ENCODE results near the gene TMEM145.
"Not testable (repeated sequence)": the region's sequence is repeated elsewhere in the genome, so short reads cannot be mapped to it uniquely, and the experiment has no call there.

TMEM145 gene

DNA sequence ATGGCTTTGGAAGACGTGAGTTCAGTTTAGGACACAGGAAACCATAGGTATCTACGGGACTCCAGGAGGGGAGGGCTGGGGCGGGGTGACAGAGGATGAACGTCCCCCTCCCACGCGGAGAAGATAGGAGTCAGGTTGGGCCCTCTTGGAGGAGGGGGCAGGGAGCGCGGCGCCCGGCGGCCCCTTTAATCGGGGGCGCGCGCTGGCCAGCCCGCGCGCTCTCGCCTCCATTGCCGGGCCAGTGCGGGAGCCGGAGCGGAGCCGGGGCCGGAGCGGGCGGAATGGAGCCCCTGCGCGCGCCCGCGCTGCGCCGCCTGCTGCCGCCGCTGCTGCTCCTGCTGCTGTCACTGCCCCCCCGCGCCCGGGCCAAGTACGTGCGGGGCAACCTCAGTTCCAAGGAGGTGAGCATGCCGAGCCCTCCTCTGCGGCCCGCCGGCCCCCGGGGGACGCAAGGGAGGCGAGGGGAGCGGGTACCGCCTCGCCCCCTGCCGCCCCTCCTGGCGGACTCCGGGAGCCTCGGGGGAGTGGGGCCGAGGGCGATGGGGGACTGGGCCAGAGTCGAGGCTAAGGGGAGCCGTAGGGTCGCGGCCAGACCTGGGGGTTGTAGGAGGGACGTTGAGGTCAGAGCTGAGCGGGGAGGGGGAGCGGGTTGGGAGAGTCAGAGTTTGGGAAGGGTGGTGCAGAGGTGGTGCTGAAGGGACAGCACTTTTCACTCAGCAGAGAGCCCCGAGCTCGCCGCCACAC is at the start of gene TMEM145:
Gene TMEM145, plus strand, starts transcription at position 214 of the 744 bp plus-strand sequence. Its CDS starts 68 bp downstream, at position 282.
- no peak for DNase-seq (ENCODE audit: low read depth)

DNA sequence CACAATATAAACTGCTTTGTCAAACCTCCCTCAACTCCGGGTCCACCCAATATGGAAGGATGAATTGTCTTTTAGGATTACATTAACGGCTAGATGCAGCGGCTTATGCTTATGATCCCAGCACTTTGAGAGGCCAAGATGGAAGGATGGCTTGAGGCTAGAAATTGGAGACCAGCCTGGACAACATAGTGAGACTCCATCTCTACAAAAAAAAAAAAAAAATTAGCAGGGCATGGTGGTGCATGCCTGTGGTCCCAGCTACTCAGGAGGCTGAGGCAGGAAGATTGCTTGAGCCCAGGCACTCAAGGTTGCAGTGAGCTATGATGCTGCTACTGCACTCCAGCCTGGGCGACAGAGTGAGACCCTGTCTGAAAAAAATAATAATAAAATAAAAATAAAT is 47.0 kb upstream of the TMEM145 start:
- DNase-seq (ENCODE audit: low read depth), result not testable (repeated sequence)

DNA sequence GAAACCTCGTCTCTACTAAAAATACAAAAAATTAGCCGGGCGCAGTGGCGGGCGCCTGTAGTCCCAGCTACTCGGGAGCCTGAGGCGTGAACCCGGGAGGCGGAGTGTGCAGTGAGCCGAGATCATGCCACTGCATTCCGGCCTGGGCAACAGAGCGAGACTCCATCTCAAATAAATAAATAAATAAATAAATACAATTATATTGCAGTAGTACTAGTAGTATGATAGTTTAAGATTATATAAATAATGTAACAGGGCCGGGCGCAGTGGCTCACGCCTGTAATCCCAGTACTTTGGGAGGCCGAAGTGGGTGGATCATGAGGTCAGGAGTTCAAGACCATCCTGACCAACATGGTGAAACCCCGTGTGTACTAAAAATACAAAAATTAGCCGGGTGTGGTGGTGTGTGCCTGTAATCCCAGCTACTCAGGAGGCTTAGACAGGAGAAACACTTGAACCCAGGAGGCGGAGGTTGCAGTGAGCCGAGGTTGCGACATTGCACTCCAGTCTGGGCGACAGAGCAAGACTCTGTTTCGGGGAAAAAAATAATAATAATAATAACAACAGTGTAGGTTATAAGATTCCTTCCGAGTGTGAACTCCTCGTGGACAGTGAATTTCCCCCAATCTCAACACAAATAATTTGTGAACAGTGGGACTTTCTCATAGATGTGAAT is 46.0 kb upstream of the TMEM145 start:
- DNase-seq (ENCODE audit: low read depth), result not testable (repeated sequence)

DNA sequence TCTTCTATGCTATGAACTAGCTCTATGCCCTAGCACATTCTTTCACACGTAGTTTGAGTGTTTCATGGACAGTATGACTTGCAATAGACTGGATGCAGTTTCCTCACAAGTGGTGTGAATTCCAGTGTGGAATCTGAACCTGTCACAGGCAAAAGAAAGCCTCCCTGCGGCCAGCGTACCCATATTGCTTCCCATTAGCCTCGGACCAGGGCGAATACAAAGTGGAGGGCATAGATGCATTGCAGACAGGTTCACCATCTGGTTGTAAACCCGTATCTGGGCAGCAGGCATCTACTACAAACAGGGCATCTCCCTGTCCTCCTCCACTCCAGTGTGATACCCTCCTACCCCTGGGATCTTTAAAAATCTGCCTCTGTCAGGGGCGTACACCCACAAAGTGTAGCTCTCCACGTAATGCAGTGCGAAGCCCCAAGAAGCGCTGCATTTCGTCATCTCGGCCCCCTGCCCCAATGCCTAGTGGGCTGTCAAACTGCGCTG is 45.4 kb upstream of the TMEM145 start:
- DNase-seq (ENCODE audit: low read depth), result no peak

DNA sequence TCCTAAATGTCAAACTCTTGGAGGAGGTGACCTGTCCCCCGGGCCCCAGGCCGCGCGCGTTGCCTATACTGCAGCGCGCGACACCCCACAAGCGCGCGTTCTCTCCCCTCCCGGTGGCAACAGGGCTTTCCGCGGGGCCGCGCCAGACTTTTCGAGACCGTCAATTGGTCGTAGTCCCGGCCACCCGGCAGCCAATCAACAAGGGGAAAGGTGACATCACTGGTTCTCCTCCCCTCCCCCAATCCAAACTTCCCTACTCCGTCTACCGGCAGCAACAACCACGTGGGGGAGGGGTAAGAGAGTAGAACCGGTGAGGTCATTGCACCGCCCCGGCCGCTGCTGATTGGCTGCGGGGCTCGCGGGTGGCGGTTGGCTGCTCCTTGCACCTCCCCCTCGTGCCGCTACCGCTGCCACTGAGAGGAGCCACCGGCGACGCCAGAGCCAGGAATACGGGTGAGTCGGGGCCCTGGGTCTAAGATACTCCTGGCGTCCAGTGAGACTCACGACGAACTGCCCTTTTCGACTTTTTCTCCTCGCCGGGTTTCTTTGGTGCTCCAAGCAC is 44.9 kb upstream of the TMEM145 start:
- DNase-seq (ENCODE audit: low read depth), result peak; percentile 95

DNA sequence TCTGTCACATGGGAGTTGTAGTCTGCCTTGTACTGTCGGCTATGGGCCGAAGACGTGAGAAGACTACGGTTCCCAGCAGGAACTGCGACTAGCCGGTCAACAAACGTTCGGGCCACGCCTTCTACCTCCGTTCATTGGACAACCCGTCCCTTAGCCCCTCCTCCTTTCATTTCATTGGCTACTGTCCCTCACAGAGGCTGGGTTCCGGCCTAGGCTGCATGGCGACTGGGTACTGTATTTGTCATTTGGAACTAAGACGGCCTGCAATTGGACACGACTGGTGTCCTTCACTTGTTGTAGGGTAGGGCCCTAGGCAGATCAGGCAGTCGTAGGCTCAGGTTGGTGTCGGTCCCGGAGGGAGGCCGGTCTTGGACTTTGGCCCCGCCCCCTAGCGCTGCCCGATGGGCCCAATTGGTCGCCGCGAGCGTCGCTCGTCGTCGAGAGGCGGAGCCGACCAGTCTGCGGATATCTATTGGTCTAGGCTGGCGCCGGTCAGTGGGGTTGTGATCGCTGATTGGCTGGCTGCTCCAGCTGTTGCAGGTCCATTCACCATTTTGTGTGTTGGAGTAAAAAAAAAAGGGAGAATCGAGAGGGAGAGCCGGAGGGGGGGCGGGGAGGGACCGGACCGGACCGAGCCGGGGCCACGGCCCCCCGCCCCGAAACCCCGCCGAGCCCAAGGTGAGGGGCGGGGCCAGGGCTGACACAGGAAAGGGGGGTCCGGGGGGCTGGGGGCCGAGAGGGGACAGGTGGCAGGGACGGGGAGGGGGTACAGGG is 44.2 kb upstream of the TMEM145 start, which contains the start of gene CIC:
Gene CIC, plus strand, starts transcription at position 549 of the 774 bp plus-strand sequence. CDS start 2,532 bp downstream, outside the sequence.
- DNase-seq (ENCODE audit: low read depth), result peak; percentile 98

DNA sequence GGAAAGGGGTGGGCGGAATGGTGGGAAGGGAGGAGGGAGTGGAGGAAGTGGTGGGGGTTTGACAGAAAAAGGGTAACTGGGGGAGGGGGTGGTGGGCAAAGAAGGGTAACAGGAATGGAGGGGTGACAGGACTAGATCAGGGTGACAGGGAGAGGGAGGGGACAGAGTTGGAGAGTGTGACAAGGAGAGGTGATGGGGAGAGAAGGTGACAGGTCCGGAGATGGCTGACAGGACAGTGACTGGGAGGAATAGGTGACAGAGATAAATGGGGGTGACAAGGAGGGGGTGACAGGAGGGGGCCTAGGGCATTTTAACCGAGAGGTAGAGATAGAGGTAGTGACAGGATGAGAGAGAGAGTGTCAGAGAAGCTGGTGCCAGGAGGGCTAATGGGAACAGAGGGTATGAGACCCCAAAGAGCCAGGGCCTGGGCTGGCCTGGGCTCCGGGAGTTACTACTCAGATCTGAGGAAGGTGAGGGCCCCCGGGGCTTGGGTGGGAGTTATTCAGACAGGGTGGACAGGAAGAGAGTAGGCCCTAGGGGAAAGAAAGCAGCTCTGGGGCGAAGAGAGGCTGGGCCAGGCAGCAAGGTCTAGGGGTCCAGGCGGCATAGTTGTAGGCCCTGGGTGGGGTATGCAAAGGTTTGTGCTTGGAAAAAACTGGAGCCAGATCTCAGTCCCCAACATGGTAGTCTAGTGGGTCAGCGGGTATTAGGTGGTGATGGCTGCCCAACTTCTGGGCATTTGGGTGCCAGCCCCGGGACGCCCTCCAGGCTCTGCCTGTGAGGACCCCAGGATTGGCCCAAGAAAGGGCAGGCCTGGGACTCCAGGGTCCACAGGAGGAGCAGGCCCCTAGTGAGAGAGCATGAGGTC is 43.4 kb upstream of the TMEM145 start:
- no peak for DNase-seq (ENCODE audit: low read depth)

DNA sequence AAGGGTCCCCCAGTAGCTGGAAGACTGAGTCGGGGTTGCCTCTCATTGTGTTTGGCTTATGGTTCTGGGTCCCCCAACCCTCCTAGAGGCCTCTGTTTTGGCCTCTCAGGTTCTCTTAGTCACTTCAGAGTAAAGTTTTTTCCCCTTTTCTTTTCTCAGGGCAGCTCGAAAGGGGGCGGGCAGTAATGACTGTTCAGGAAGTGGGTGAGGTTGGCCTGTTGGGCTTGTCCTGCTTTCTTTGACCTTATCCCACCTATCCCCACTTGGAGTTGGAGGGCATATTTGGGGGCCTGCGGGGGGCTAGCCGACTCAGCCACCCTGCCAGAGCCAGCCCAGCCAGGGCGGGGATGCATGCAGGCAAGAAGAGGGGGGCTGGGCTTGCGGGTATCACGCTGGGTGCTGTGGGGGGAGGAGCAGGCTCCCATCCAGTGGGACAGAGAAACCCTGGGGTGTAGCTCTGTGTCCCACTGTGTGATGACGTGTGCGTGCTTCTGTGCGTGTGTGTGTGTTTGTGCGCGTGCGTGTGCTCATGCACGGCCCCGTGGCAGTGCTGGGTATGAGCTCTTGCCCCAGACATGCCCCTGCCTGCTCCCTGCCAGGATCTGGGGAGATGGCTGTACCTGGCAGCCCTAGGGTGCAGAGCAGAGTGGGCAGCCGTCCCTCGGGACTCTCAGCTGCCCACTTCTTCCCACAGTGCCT is 42.6 kb upstream of the TMEM145 start:
- DNase-seq (ENCODE audit: low read depth), result peak; percentile 42

DNA sequence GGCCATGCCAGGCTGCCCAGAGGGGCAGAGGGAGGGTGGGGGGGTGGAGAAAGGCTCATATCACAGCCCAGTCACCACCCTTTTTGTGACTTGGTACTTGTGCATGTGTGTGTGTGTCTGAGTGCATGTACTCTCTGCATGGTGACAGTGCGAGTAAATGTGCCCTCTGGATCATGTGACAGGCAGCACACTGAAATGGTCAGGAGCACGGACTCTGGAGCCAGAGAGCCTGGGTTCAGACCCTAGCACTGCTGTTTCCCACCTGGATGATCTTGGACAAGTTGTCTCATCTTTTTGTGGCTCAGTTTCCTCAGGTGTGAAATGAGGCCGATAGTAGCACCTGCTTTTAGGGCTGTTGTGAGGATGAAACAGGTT is 42.1 kb upstream of the TMEM145 start:
- no peak for DNase-seq (ENCODE audit: low read depth)

DNA sequence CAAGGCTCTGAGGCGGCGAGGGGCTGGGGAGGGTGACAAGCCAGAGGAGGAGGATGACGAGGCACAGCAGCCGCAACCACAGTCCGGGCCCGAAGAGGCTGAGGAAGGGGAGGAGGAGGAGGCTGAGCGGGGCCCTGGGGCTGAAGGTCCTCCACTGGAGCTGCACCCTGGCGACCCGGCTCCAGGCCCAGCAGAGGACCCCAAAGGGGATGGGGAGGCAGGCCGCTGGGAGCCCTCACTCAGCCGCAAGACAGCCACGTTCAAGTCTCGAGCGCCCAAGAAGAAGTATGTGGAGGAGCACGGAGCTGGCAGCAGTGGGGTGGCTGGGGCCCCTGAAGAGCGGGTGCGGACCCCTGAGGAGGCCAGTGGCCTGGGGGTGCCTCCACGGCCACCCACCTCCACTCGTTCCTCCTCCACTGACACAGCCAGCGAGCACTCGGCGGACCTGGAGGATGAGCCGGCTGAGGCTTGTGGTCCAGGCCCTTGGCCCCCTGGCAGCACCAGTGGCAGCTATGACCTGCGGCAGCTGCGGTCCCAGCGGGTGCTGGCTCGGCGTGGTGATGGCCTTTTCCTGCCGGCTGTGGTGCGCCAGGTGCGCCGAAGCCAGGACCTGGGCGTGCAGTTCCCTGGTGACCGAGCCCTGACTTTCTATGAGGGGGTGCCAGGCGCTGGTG is 41.1 kb upstream of the TMEM145 start:
- DNase-seq (ENCODE audit: low read depth), result no peak

DNA sequence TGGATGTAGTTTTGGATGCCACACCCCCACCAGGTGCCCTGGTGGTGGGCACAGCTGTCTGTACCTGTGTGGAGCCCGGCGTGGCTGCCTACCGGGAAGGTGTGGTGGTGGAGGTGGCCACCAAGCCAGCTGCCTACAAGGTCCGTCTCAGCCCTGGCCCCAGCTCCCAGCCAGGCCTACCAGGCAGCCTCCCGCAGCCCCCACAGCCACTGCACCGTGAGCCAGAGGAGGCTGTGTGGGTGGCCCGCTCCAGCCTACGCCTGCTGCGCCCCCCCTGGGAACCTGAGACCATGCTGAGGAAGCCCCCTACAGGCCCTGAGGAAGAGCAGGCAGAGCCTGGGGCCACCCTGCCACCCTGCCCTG is 40.6 kb upstream of the TMEM145 start:
- DNase-seq (ENCODE audit: low read depth), result no peak

DNA sequence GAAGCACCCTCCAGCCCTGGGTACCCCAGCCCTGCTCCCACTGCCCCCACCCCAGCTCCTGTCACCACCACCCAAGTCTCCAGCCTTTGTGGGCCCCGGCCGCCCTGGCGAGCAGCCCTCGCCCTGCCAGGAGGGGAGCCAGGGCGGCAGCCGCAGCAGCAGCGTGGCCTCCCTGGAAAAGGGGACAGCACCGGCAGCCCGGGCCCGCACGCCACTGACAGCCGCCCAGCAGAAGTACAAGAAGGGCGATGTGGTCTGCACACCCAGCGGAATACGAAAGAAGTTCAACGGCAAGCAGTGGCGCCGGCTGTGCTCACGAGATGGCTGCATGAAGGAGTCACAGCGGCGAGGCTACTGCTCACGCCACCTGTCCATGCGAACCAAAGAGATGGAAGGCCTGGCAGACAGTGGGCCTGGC is 40.1 kb upstream of the TMEM145 start:
- DNase-seq (ENCODE audit: low read depth), result no peak

DNA sequence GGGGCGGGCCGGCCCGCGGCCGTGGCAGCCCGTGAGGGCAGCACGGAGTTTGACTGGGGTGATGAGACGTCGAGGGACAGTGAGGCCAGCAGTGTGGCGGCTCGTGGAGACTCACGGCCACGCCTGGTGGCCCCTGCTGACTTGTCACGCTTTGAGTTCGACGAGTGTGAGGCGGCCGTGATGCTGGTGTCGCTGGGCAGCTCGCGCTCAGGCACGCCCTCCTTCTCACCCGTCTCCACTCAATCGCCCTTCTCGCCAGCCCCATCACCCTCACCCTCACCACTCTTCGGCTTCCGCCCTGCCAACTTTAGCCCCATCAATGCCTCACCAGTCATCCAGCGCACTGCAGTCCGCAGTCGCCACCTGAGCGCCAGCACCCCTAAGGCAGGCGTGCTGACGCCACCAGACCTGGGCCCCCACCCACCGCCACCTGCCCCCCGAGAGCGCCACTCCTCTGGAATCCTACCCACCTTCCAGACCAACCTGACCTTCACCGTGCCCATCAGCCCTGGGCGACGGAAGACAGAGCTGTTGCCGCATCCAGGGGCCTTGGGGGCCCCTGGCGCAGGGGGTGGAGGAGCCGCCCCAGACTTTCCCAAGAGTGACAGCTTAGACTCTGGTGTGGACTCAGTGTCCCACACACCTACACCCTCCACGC is 39.6 kb upstream of the TMEM145 start:
- DNase-seq (ENCODE audit: low read depth), result no peak

DNA sequence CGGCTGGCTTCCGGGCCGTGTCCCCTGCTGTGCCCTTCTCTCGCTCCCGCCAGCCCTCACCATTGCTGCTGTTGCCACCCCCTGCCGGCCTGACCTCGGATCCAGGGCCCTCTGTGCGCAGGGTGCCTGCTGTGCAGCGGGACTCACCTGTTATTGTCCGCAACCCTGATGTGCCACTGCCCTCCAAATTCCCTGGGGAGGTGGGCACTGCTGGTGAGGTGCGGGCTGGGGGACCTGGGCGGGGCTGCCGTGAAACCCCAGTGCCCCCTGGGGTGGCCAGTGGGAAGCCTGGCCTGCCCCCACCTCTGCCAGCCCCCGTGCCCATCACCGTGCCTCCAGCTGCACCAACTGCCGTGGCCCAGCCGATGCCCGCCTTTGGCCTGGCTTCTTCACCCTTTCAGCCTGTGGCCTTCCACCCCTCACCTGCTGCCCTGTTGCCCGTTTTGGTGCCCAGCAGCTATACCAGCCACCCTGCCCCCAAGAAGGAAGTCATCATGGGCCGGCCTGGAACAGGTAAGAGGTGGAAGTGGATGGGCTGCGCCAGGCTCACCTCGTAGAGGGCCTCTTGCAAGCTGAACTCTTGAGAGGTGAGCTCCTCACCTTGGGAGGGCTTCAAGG is 38.9 kb upstream of the TMEM145 start:
- no peak for DNase-seq (ENCODE audit: low read depth)

DNA sequence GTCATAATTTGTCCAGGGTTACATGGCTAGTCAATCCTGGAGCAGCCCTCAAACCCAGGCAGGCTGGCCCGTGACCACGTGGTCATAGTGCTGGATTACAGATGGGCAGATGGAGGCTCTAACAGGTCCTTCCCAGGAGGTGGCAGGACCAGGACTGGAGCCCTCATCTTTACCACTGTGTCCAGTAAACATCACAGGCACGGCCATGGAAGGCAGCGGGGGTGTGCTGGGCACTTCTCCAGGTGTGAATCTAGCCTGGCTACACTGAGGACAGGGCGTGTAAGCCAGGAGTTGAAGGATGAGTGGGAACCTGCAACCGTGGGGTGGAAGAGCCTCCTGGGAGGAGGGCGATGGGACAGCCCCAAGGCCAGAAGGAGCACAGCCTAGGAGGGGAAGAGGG is 38.0 kb upstream of the TMEM145 start:
- DNase-seq (ENCODE audit: low read depth), result no peak

DNA sequence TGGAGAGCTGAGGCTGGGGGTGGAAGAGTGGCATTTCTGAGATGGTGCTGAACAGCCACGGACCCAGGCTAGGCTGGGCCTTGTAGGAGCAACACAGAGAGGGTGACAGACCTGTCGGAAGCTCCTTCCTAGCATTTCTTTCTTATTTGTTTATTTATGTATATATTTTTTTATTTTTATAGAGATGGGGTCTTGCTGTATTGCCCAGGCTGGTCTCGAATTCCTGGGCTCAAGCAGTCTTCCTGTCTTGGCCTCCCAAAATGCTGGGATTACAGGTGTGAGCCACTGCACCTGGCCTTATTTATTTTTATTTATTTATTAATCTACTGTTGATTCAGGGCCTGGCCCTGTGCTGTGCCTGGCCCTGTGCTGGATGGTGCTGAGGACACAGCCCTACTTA is 37.6 kb upstream of the TMEM145 start:
- DNase-seq (ENCODE audit: low read depth), result no peak

DNA sequence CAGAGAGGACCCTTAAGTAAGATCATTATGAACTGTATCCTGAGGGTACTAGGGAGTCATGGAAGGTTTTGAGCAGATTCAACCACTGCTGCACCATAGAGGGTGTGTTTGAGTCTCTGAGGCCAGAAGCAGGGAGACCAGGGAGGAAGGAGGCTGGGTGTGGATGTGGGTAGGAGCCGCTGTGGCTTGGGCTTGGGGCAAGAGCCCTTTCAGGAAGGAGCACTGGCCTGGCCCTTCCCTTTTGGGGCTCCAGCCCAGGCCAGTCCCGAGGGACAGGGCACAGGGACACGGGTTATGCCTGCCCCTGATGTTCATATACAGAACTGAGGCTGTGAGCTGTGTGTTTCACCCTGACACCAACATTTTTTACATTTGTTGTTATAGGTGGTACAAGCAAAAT is 36.8 kb upstream of the TMEM145 start:
- no peak for DNase-seq (ENCODE audit: low read depth)

DNA sequence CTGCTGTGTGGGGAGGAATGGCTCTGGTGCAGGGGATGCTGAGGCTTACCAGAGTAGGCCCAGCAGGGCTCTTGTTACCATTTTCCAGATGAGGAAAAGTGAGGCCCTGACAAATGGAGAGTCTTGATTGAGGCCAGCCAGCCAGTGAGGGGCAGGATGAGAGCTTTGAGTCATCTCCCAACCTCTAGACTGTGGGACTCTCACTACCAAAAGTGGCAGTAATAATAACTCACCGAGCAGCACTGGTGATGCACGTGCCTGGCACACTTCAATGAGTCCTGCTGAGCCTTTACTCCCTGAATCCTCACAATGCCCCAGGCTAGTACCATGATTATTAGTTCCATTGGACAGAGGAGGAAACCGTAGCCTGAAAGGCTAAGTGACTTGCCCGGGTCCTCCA is 36.3 kb upstream of the TMEM145 start:
- no peak for DNase-seq (ENCODE audit: low read depth)

DNA sequence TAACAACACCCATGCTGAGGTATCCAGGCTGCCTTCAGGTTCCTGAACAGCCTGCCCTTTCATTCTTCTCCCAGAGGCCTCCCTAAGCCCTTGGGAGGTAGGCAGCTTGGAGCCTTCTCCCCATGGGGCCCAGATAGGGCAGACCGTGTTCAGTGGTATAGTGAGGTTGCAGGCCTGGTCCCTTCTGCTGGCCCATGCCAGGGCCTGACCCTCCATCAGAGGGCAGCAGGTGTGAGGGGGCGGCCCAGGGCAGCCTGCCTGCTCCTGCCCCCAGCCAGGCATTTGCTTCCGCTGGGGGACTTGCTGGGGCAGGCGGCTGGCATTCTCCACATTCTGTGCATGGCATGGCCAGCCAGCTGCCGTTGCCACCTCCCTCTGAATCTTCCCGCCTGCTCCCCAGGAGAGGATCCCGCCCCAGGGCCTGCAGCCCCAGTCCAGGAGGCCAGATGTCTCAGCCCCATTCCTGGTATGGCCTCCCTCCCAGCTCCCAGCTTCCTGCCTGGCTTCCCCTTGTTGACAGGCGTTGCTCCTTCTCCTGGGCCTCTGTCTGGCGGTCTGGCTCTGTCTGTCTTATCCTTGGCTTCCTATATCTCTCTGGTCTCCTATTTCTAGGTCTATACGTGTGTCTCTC is 35.2 kb upstream of the TMEM145 start:
- DNase-seq (ENCODE audit: low read depth), result no peak
